IMR-90 (cell line): ENCODE results near the gene NINJ2. TPM values are rescaled to one million over a fixed set of nuclear protein-coding genes. Genes with fewer than 3 reads are reported as not detected.

Source experiments
- ATAC-seq: fragments of 200-7000 bp; cut with Tn5 transposase; 2 replicates; pipeline ENCODE4 v1.9.1; 2020; ENCODE audit warnings: low read depth, mild to moderate bottlenecking, moderate library complexity
- BruUV-seq: library from RNA; stranded (reverse); fragments of 400-500 nt; replicated peaks from 2 replicates; lab custom pipeline; 2021; lab: Mats Ljungman, UMichigan
- CTCF ChIA-PET: fragments of 300-600 bp; formaldehyde crosslinking; extraction: SDS; loops from one replicate; lab custom pipeline; 2021; ENCODE audit warnings: antibody characterized with exemption; lab: Yijun Ruan, JAX
- POLR2A ChIA-PET: fragments of 300-600 bp; sonication (Branson Sonifier 250); formaldehyde crosslinking; loops from one replicate; lab custom pipeline; 2022; ENCODE audit warnings: antibody characterized with exemption; ENCODE audit not compliant: unreplicated experiment; lab: Charles Lee
- DNase-seq: peaks from one replicate; pipeline ENCODE4 v3.0.0; 2013
- H2AFZ ChIP-seq: replicated peaks from 2 replicates; pipeline ENCODE3; 2013; ENCODE audit warnings: low read length, mild to moderate bottlenecking; ENCODE audit not compliant: poor library complexity
- H2AK5ac ChIP-seq: 2 replicates; pipeline ENCODE4 v1.6.1; 2013; ENCODE audit warnings: low read depth, low read length, inconsistent platforms
- H2AK9ac ChIP-seq: replicated peaks from 2 replicates; pipeline ENCODE3; 2013; ENCODE audit warnings: mild to moderate bottlenecking, low read depth, low read length, moderate library complexity; ENCODE audit not compliant: poor library complexity
- H2BK120ac ChIP-seq: 2 replicates; pipeline ENCODE4 v1.6.1; 2013; ENCODE audit warnings: low read depth, low read length, inconsistent platforms
- H2BK15ac ChIP-seq: 3 replicates; pipeline ENCODE4 v1.6.1; 2013; ENCODE audit warnings: low read depth, low read length, inconsistent platforms
- H2BK20ac ChIP-seq: 2 replicates; pipeline ENCODE4 v1.6.1; 2013; ENCODE audit warnings: low read depth, mild to moderate bottlenecking, inconsistent platforms, low read length, moderate library complexity
- H2BK5ac ChIP-seq: 2 replicates; pipeline ENCODE4 v1.6.1; 2013; ENCODE audit warnings: mild to moderate bottlenecking, low read depth, low read length, inconsistent platforms; ENCODE audit not compliant: poor library complexity, severe bottlenecking
- H3K14ac ChIP-seq: replicated peaks from 2 replicates; pipeline ENCODE4 v1.6.1; 2013; ENCODE audit warnings: low read depth, low read length, inconsistent platforms
- H3K18ac ChIP-seq: 2 replicates; pipeline ENCODE4 v1.6.1; 2013; ENCODE audit warnings: low read depth, low read length, control low read depth
- H3K23ac ChIP-seq: 2 replicates; pipeline ENCODE4 v1.6.1; 2013; ENCODE audit warnings: low read depth, low read length, inconsistent platforms
- H3K27ac ChIP-seq: 2 replicates; pipeline ENCODE4 v1.5.1; 2013; ENCODE audit warnings: mild to moderate bottlenecking, control low read depth, low read length; ENCODE audit not compliant: insufficient read depth
- H3K27me3 ChIP-seq: 2 replicates; pipeline ENCODE4 v1.6.1; 2013; ENCODE audit warnings: low read length; ENCODE audit not compliant: control insufficient read depth, insufficient read depth
- H3K36me3 ChIP-seq: 2 replicates; pipeline ENCODE4 v1.6.1; 2013; ENCODE audit warnings: low read length, mixed read lengths; ENCODE audit not compliant: control insufficient read depth, insufficient read depth
- H3K4ac ChIP-seq: 2 replicates; pipeline ENCODE4 v1.6.1; 2013; ENCODE audit warnings: low read depth, low read length, inconsistent platforms
- H3K4me1 ChIP-seq: 2 replicates; pipeline ENCODE4 v1.6.1; 2013; ENCODE audit warnings: low read length, mixed read lengths; ENCODE audit not compliant: control insufficient read depth, insufficient read depth
- H3K4me2 ChIP-seq: 2 replicates; pipeline ENCODE4 v1.6.1; 2013; ENCODE audit warnings: low read depth, mild to moderate bottlenecking, control low read depth, low read length, moderate library complexity
- H3K4me3 ChIP-seq: 2 replicates; pipeline ENCODE4 v1.5.1; 2013; ENCODE audit warnings: low read depth, mild to moderate bottlenecking, control low read depth, low read length, moderate library complexity; ENCODE audit not compliant: insufficient read depth
- H3K56ac ChIP-seq: 2 replicates; pipeline ENCODE4 v1.6.1; 2013; ENCODE audit warnings: low read length, inconsistent platforms; ENCODE audit not compliant: insufficient read depth; ENCODE audit errors: extremely low read depth
- H3K79me1 ChIP-seq, 2 experiments: 2 replicates each; pipeline ENCODE4 v1.6.1; 2013; ENCODE audit warnings: low read length in 2 of 2, inconsistent platforms in 1 of 2, low read depth in 1 of 2
- H3K9ac ChIP-seq: 2 replicates; pipeline ENCODE4 v1.6.1; 2013; ENCODE audit warnings: low read depth, low read length, control low read depth
- H3K9me1 ChIP-seq: 2 replicates; pipeline ENCODE4 v1.6.1; 2013; ENCODE audit warnings: low read length, inconsistent platforms; ENCODE audit not compliant: insufficient read depth
- H3K9me3 ChIP-seq: 2 replicates; pipeline ENCODE4 v1.6.1; 2013; ENCODE audit warnings: low read length; ENCODE audit not compliant: control insufficient read depth, insufficient read depth
- H4K20me1 ChIP-seq: 2 replicates; pipeline ENCODE4 v1.6.1; 2013; ENCODE audit warnings: low read length, inconsistent platforms; ENCODE audit not compliant: insufficient read depth
- H4K5ac ChIP-seq: 2 replicates; pipeline ENCODE4 v1.6.1; 2013; ENCODE audit warnings: mild to moderate bottlenecking, low read depth, low read length, control low read depth
- H4K8ac ChIP-seq, 2 experiments: 2 replicates each; pipeline ENCODE4 v1.6.1; 2013; ENCODE audit warnings: low read depth in 2 of 2, low read length in 2 of 2, control low read depth in 1 of 2, inconsistent platforms in 1 of 2
- H4K91ac ChIP-seq: 2 replicates; pipeline ENCODE4 v1.6.1; 2013; ENCODE audit warnings: low read depth, low read length, inconsistent platforms; ENCODE audit not compliant: insufficient read depth
- BHLHE40 ChIP-seq: fragments of 150-350 bp; IDR thresholded peaks from 2 replicates; pipeline ENCODE4 v1.6.1; 2016; ENCODE audit warnings: mild to moderate bottlenecking, low read depth, low read length
- CEBPB ChIP-seq: IDR thresholded peaks from 2 replicates; pipeline ENCODE4 v1.6.1; 2012; ENCODE audit warnings: low read depth, low read length, improper control_type of control experiment
- CHD1 ChIP-seq: IDR thresholded peaks from 2 replicates; pipeline ENCODE4 v1.6.1; 2012; ENCODE audit warnings: low read depth, low read length, improper control_type of control experiment
- ELK1 ChIP-seq: fragments of 150-350 bp; IDR thresholded peaks from 2 replicates; pipeline ENCODE4 v1.6.1; 2016; ENCODE audit warnings: low read depth, mild to moderate bottlenecking, low read length, moderate library complexity, borderline replicate concordance
- FOS ChIP-seq: fragments of 150-350 bp; IDR thresholded peaks from 2 replicates; pipeline ENCODE4 v1.6.1; 2016; ENCODE audit warnings: low read depth, low read length
- MAFK ChIP-seq: IDR thresholded peaks from 2 replicates; pipeline ENCODE4 v1.6.1; 2012; ENCODE audit warnings: low read depth, low read length, improper control_type of control experiment
- MAZ ChIP-seq: IDR thresholded peaks from 2 replicates; pipeline ENCODE4 v1.6.1; 2012; ENCODE audit warnings: low read depth, mild to moderate bottlenecking, low read length, improper control_type of control experiment, moderate library complexity, borderline replicate concordance
- MXI1 ChIP-seq: IDR thresholded peaks from 2 replicates; pipeline ENCODE4 v1.6.1; 2012; ENCODE audit warnings: low read depth, mild to moderate bottlenecking, low read length, moderate library complexity, borderline replicate concordance
- NFE2L2 ChIP-seq: fragments of 150-350 bp; IDR thresholded peaks from 2 replicates; pipeline ENCODE4 v1.6.1; 2016; ENCODE audit warnings: low read depth, mild to moderate bottlenecking, low read length
- POLR2A ChIP-seq: IDR thresholded peaks from 2 replicates; pipeline ENCODE4 v1.6.1; 2012; ENCODE audit warnings: mild to moderate bottlenecking, low read depth, low read length
- RAD21 ChIP-seq: IDR thresholded peaks from 2 replicates; pipeline ENCODE4 v1.6.1; 2012; ENCODE audit warnings: low read length, improper control_type of control experiment
- RCOR1 ChIP-seq: IDR thresholded peaks from 2 replicates; pipeline ENCODE4 v1.6.1; 2012; ENCODE audit warnings: mild to moderate bottlenecking, low read length, improper control_type of control experiment; ENCODE audit not compliant: insufficient replicate concordance
- RFX5 ChIP-seq: IDR thresholded peaks from 2 replicates; pipeline ENCODE4 v1.8.0; 2012; ENCODE audit warnings: low read depth, mild to moderate bottlenecking, low read length, moderate library complexity
- SMC3 ChIP-seq: fragments of 150-350 bp; IDR thresholded peaks from 2 replicates; pipeline ENCODE4 v1.6.1; 2016; ENCODE audit warnings: low read depth, mild to moderate bottlenecking, antibody characterized with exemption, low read length, moderate library complexity
- whole genome bisulfite sequencing, 2 experiments: methylation state at CpG; one replicate each; pipeline versions ENCODE4 v1.1.5 to v1.1.7; 2013; ENCODE audit warnings: missing lambda C conversion rate in 2 of 2; ENCODE audit not compliant: insufficient read length in 1 of 2; ENCODE audit errors: extremely low coverage in 2 of 2; 5-methylcytosine and 5-hydroxymethylcytosine counted together
- dilution Hi-C: fragments of 300-500 bp; cut with HindIII; formaldehyde crosslinking; loops from one replicate; pipeline ENCODE4 v1.14.3; 2018; ENCODE audit warnings: low sequenced_read_pairs; ENCODE audit not compliant: unreplicated experiment
- in situ Hi-C: fragments of 300-500 bp; cut with MboI; formaldehyde crosslinking; loops from 3 replicates; pipeline ENCODE4 v1.14.3; 2019; ENCODE audit warnings: low sequenced_read_pairs, inconsistent platforms, mixed read lengths
- intact Hi-C: fragments of 100-400 bp; cut with micrococcal nuclease; formaldehyde crosslinking; loops from 2 replicates; pipeline ENCODE4 v1.10.0; 2022
- polyA plus RNA-seq, 3 experiments: library from polyadenylated mRNA; depleted of rRNA; stranded (reverse); fragments of >200 nt; gene quantifications; 2 replicates each; pipeline ENCODE4 v1.2.3, GENCODE V29; 2012; ENCODE audit warnings: low replicate concordance in 1 of 3
- total RNA-seq: library from RNA; depleted of rRNA; stranded (reverse); fragments of >200 nt; gene quantifications from 2 replicates; pipeline ENCODE4 v1.2.3, GENCODE V29; 2012
- TF ChIP-seq, protein P1 (sequence below): fragments of 150-350 bp; IDR thresholded peaks from 2 replicates; pipeline ENCODE4 v1.6.1; 2017; ENCODE audit warnings: mild to moderate bottlenecking, antibody characterized with exemption, low read length, low read depth
- TF ChIP-seq, protein P2 (sequence below): conservative IDR thresholded peaks from 2 replicates; pipeline ENCODE4 v1.5.1; 2012; ENCODE audit warnings: mild to moderate bottlenecking, low read depth, low read length, improper control_type of control experiment

NINJ2 gene
- total and polyA plus RNA-seq, 2 of the 4 experiments (the other 2 are of a cell fraction): not detected

DNA sequence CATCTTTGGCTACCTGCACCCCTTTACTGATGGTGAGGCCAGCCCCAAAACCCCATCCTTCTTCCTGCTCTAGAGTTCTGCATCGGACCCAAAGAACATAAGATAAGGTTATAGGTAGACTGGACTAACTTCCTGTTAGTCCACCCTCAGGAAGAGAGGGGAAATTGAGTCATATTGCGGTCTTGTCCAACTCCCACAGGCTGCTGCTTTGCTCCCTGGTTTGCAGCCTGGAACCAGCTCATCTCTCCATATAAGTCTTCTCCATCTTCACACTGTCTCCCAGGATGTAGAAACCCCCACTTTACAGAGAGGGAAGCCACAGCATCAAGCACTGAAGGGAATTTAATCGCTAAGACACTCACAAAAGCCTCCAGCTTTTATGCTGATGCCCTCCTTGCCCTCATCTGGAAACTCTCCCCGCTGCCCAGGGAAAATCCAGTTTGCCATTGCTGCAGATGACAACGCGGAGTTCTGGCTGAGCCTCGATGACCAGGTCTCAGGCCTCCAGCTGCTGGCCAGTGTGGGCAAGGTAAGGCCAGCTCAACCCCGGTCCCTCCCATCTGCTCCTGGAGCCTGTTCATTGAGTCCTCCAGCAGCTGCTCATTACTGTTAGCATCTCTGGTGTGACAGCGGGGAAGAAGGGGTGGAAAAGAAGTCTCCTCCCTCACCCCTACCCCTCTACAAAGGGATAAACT lies 118.2 kb downstream of the NINJ2 start:
- no peak overlapping the region for H4K91ac ChIP-seq
- no peak overlapping the region for H3K4me3 ChIP-seq
- no peak for DNase-seq
- peaks cover 55% of the 10 kb centered on the region for H3K27me3 ChIP-seq
- H4K20me1 ChIP-seq: no peaks in the 10 kb centered on the region
- TF ChIP-seq SMC3: no peak
- TF ChIP-seq MXI1: no peak
- TF ChIP-seq, protein P1, sequence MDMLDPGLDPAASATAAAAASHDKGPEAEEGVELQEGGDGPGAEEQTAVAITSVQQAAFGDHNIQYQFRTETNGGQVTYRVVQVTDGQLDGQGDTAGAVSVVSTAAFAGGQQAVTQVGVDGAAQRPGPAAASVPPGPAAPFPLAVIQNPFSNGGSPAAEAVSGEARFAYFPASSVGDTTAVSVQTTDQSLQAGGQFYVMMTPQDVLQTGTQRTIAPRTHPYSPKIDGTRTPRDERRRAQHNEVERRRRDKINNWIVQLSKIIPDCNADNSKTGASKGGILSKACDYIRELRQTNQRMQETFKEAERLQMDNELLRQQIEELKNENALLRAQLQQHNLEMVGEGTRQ: no peak
- no peak for TF ChIP-seq MAZ
- TF ChIP-seq BHLHE40: no peak
- TF ChIP-seq FOS: no peak
- no peak for TF ChIP-seq POLR2A
- no peak for TF ChIP-seq CEBPB
- TF ChIP-seq CHD1: no peak
- TF ChIP-seq ELK1: no peak
- no peak for TF ChIP-seq MAFK
- no peak for TF ChIP-seq RFX5
- no peak for TF ChIP-seq RAD21
- TF ChIP-seq NFE2L2: no peak
- no peak for TF ChIP-seq RCOR1
- TF ChIP-seq, protein P2, sequence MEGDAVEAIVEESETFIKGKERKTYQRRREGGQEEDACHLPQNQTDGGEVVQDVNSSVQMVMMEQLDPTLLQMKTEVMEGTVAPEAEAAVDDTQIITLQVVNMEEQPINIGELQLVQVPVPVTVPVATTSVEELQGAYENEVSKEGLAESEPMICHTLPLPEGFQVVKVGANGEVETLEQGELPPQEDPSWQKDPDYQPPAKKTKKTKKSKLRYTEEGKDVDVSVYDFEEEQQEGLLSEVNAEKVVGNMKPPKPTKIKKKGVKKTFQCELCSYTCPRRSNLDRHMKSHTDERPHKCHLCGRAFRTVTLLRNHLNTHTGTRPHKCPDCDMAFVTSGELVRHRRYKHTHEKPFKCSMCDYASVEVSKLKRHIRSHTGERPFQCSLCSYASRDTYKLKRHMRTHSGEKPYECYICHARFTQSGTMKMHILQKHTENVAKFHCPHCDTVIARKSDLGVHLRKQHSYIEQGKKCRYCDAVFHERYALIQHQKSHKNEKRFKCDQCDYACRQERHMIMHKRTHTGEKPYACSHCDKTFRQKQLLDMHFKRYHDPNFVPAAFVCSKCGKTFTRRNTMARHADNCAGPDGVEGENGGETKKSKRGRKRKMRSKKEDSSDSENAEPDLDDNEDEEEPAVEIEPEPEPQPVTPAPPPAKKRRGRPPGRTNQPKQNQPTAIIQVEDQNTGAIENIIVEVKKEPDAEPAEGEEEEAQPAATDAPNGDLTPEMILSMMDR: no peak
- no peak overlapping the region for H2AK5ac ChIP-seq
- ChIA-PET POLR2A (no interaction called here), CTCF (interaction anchor here (1.5 to 1.8 kb wide), 2 partner anchors 91 to 102 kb away, joined by 4 to 5 read pairs; no protein-coding TSS in a partner anchor)
- dilution Hi-C loops: no loop called here
- H3K56ac ChIP-seq: no peak overlapping the region
- intact Hi-C loops: loop anchor here (10.0 kb wide), 1 partner anchor 220 kb away; no protein-coding TSS in a partner anchor
- H3K4me2 ChIP-seq: no peak overlapping the region
- no peak overlapping the region for H2AK9ac ChIP-seq
- no peak overlapping the region for H3K4ac ChIP-seq
- H3K23ac ChIP-seq: no peak overlapping the region
- no peak overlapping the region for H3K14ac ChIP-seq
- H2BK15ac ChIP-seq: no peak overlapping the region
- no peak overlapping the region for H2BK20ac ChIP-seq
- no peaks in the 10 kb centered on the region for H3K4me1 ChIP-seq
- BruUV-seq: no TSS peak
- no peaks in the 10 kb centered on the region for H3K79me1 ChIP-seq
- H4K5ac ChIP-seq: no peak overlapping the region
- H4K8ac ChIP-seq: no peak overlapping the region
- H3K9me1 ChIP-seq: no peaks in the 10 kb centered on the region
- H3K18ac ChIP-seq: no peak overlapping the region
- in situ Hi-C loops: no loop called here
- no peak overlapping the region for H2BK5ac ChIP-seq
- no peak overlapping the region for H2BK120ac ChIP-seq
- no peak overlapping the region for H3K9ac ChIP-seq
- no peak overlapping the region for H3K27ac ChIP-seq
- H3K36me3 ChIP-seq: no peaks in the 10 kb centered on the region
- no peak for ATAC-seq
- 86% methylated on average over 2 of the region's 9 CpGs; no CpG with 5 or more reads in 1 of the 2 experiments for WGBS, 2 experiments
- H2AFZ ChIP-seq: no peak overlapping the region
- H3K9me3 ChIP-seq: no peaks in the 10 kb centered on the region
